GM19238 (cell line): ENCODE measurements around the gene MMAB.

ENCODE experiments used
- DNase-seq: peaks from one replicate; pipeline ENCODE4 v3.0.0; 2011; ENCODE audit warnings: low spot score; ENCODE audit not compliant: insufficient read length

Gene MMAB

DNA sequence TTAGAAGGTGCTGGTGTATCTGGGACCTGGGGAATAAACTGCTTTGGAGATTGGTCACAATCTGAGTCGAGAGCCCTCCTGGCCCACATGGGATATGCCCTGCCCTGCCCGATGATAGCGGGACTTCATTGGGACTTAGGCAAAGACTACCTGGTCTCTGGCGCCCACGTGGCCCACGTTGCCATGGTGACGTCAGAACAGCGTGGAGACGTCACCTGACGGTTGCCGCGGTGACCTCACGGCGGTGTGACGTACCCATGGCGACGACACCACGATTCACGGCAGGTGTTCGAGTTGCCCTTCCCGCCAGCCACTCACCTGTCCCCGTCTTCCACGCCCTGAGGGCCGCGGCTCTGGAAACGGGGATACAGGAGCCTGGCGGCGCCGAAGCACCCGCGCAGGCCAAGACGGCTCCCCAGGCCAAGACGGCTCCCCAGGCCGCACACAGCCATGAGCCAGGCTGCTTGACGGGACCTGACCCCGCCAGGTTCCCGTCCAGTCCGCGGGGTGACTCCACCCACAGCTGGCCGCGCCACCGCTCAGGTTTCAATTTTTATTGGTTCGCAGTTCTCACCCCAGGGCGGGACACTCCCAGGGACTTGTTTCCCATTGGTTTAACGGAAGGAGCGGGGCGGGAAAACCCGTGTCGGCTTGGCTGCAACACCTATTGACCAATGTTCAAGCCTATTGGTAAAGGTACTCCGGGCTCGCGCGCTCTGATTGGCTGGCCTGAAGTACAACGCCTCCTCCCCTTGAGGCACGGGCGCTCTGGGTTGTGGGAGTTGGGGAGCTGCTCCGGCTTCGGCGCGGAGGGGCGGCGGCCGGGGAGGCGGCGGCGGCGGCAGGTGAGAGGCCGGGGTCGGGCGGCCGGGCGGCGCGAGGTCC is at the start of gene MMAB, which contains the start of gene MVK:
TSS of gene MMAB (minus strand) at position 476 of the 885 bp plus-strand sequence. CDS start at position 452, 24 bp downstream.
TSS of gene MVK (plus strand) at position 766 of the 885 bp plus-strand sequence. CDS start 1,029 bp downstream, outside the sequence.
- peak; percentile 99 for DNase-seq

DNA sequence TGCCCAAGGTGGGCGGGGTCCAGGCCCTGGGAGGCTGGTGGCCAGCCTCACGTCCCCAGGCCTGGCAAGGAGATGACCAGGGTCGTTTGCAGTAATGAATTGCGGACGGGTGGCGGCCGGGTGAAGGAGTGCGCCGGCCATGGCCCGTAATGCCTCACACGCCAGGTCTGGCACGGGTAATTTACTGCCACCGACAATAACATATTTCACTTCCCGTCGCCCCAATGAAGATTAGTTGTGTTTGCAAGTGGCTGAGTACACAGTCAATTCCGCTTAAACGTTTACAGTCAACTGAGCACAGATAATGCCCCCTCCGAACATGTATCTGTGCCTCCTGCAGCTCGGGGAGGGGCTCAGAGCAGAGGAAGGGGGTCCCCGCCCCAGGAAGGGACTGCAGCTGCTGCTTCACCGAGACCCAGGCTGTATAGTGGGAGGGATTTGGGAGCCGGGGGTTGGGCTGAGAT is 48.6 kb upstream of the MMAB start:
- DNase-seq, result no peak

DNA sequence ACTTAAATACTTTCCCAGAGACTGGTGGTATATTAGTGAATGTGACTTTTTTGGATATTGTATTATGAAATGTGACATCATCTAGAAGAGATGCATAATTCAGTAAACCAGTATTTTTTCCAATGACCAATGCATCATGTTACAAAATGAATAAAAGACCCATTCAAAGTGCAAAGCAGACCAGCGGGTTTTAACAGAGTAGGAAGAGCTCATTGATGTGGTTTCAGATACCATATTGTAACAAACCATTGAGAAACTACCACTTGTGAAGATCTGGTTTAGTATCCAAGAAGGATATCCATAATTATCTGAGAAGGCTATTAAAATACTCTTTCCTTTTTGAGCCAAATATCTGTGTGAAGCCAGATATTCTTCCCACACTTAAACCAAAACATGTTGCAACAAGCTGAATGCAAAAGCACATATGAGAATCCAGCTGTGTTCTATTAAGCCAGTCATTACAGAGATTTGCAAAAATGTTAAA is 47.9 kb upstream of the MMAB start:
- no peak for DNase-seq

DNA sequence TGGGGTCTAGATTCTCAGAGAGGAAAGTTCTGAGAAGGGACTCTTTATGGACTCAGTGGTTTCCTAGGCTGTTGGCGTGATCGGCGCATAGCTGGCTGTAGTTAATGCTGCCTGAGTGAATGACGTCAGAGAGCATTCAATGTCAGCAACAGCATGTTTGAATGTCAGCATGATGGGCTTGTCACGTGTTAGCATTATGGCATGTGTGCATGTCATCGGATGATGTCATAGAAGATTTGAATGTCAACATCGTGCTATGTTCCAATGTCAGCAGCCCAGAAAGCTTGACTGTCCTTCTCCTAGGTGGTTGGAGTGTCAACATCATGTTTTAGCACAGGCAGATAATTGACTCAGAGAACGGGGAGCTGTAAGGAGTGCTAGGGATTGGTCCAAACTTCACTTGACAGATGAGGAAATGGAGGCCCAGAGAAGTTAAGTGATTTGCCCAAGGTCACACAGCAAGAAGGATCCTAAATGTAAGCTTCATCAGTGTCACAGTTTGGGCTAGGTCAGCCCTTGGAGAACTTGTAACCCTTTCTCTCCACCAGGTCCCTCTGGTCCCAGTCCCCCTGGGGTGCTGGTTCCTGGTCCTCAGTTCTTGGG is 45.8 kb upstream of the MMAB start:
- no peak for DNase-seq

DNA sequence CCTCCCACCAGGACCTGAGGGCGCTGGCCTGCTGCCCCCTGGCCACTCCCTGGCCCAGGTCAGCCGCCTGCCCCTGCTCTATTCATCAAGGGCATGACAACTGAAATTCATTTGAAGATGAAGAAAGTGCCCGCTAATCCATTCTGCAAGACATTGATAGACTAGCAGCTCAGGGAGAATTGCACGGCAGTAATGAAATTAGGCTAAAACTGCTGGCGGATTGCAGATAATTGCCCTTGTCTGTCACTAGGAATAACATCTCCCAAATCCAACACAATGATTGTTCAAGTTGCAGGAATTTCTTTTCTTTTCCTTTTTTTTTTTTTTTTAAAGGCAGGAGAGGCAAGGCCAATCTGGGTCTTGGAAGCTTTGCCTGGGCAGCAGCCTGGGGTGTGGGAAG is 44.8 kb upstream of the MMAB start:
- DNase-seq, result no peak

DNA sequence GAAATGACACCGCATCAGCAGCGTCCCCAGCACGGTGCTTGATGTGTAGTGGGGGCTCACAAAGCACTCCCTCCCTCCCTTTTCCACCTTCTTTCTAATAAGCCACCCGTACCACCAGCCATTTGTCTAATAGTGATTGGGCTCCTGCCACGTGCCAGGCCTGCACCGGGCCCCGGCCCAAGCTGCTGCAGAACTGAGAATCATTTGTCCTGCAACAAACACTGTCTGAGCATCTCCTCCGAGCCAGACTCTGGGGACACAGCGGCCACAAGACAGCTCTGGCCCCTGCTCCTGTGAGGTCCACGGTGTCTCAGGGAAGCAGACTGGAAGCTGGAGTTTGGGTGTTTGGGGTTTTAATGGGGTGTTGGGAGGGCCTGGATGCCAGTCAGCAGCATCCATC is 44.2 kb upstream of the MMAB start:
- DNase-seq, result no peak

DNA sequence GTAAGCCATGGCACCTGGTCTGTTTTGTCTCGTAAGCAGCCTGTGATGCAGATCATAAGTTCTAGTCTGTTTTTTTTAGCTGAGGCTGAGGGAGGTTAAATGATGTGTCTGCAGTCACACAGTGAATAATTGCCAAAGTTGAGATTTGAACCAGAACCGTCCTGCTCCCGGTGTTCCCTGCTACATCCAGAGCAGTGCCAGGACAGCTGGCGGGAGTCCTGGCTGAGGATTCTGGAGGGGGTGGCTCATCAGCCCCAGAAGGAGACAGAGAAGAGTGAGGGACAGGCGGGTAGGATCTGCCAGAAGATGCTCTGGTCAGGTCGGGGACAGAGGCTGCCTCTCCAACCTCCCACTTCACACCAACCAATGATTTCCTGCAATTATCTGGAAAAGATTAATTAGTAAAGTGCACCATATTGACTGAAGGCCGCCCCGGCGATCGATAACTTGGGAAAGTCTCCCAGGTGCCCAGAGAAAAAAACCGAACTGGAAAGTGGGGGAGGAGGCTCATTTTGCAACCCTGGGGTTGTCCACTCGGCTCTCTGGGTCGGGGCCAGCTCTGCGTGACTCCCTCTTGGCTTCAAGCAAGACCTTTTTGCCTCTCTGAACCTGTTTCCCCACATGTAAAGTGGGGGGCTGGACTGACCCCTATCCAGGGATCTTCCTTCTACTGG is 42.4 kb upstream of the MMAB start:
- DNase-seq, result no peak

DNA sequence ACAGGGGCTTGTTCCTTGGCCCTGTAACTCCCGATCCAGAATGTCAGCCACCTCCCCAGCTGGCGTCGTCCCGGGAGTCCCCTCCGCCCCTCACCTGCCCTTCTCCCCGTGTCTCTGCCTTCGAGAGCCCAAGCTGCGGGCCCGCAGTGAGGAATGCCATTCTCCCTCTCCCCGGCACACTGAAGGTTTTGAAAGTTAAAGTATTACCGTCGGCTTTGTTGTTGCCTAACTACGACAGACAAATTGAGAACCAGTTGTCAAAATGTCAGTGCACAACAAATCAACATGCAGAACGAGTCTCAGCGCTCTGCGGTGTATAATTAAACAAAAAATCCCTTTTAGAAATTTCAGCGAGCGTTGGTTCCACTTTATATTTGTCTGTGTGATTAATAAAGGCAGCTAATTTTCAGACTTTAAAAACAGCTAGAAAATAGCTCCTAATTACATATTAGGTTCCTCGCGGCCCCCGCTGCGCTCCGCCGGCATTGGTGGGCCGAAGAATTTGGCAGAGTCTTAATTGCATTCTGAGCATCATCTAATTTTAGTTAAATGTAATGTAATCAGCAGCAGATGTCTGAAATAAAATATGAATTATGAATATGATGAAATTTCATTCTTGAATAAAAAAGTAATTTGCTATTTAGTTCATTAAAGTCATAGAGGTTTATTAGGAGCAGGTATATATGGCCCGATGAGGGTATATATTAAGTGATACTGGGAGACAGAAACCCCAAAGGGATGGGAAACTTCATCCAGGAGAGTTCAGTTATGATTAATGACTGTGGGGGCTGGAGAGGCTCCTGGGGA is 40.5 kb upstream of the MMAB start:
- DNase-seq, result no peak

DNA sequence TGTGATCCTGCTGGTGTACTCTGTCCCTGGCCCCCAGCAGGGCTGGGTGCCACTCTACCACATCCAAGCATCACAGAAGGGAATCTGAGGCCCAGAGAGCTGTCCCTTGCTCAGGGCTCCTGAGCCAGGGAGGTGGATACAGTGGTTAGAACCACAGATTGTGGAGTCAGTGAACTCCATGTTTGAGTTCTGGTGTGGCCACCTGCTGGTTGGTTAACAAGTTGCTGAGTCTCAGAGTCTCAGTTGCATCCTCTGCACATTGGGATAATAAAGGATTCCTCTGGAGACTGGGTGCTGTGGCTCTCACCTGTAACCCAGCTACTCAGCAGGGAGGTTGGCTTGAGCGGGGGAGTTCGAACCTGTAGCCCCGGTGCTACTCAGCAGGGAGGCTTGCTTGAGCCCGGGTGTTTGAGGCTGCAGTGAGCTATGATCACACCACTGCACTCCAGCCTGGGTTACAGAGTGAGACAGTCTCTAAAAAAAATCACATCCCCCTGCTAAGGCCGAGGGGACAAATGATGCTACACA is 39.7 kb upstream of the MMAB start:
- no peak for DNase-seq

DNA sequence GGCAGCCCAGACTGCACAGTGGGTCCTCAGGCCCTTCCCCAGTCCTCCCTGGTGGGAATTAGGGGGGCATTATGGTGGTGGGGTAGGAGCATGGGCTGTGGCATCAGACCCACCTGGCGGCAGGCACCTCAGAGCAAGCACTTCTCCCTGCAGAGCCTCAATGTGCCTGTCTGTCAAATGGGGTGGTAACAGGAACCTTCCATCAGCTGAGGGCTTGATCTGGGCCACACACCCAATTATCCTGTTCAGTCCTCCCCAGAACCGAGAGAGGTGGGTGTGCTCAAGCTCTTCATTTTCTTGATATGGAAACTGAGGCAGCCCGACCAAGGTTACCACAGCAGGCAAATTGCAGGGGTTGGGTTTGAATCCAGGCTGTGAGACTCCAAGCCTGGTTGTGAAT is 38.7 kb upstream of the MMAB start:
- no peak for DNase-seq

DNA sequence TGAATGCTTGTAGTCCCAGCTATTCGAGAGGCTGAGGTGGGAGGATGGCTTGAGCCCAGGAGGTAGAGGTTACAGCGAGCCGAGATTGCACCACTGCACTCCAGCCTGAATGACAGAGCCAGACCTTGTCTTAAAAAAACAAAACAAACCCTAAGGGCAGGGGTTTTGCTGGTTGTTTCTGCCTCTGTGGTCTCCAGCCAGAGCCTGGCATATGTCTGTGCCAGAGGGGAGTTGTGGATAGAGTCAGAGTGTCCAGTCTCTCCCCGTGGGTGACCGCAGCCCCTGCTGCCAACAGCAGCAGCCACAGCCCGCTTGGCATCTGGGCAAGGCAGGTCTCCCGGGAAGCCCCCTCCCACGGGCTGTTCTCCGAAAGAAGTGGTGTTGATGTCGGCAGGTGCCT is 37.9 kb upstream of the MMAB start:
- no peak for DNase-seq

DNA sequence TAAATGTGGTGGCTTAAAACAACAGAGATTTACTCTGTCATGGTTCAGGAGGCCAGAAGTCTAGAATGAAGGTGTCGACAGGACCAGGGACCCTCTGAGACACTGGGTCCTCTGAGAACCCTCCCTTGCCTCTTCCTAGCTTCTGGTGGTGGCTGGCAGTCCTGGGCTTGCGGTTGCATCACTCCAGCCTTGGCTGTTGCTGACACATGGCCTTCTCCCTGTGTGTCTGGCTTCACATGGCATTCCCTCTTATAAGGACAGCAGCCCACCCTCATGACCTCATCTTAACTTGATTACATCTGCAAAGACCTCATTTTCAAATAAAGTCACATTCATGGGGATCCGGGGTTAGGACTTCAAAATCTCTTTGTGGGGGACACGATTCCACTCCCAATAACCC is 37.2 kb upstream of the MMAB start:
- no peak for DNase-seq

DNA sequence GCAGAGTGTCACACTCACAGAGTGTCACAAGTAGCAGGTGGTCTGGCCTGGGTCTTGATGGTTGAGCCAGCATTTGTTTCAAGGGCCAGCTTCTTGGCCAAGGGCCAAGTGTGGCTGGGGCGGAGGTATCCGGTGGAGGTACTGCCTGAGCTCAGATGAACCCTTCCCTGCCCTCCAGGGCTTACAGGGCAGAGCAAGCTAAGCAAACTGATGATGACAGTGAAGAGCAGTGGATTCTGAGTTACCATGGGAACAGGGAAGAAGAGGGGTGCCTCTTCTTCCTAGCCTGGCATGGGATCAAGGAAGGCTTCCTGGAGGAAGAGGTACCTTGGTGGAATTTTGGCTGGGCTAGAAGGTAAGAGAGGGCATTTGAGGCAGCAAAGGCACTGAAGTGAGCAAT is 36.0 kb upstream of the MMAB start:
- DNase-seq, result no peak

DNA sequence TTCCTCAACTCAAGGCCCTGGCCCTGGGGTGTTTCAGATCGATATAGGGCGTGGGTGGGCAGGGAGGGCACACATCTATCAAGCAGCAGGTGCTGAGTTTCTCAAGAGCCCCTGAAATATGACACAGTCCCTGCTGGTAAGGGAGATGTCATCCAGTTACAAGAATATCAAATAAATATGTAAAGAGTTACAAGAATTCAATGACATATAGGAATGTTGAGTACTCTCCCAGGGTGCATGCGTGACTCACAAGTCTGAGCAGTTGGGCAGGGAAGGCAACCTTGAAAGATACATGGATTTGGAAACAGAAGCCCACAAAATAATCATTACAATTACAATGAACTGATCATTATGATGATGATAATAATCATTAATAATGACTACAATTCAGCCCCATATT is 35.5 kb upstream of the MMAB start:
- no peak for DNase-seq

DNA sequence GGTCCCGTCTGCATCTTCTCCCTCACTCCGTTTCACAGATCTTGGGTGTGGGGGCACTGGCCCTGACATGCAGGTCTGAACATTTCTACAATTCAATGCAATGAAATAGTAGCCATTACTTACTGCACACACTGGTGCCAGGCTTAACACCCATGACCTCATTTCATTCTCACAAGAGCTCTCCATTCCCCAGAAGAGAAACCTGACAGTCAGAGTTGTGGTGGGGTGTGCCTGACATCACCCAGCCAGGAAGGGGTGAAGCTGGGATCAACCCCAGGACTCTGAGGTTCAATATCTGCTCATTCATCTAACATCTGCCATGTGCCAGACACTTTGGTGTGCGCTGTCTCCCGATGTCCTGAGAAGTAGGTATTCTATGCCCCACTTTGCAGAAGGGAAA is 35.0 kb upstream of the MMAB start:
- DNase-seq, result no peak

DNA sequence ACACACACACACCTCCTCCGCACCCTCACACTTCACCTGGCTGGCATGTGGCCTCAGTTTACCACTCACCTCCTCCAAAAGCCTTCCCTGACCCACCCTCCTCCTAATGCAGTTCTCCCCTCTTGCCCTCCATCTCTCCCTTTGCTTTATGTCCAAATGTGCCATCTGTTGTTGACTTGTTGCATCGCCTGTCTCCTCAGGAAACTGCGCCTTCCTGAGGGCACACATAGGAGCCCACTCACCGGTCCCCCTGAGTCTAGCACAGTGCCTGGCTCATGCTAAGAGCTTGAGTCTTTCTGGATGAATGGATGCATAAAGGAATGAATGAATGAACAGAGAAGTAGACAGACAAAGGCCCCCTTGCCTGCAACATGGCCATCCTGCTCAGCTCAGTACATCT is 34.3 kb upstream of the MMAB start:
- no peak for DNase-seq

DNA sequence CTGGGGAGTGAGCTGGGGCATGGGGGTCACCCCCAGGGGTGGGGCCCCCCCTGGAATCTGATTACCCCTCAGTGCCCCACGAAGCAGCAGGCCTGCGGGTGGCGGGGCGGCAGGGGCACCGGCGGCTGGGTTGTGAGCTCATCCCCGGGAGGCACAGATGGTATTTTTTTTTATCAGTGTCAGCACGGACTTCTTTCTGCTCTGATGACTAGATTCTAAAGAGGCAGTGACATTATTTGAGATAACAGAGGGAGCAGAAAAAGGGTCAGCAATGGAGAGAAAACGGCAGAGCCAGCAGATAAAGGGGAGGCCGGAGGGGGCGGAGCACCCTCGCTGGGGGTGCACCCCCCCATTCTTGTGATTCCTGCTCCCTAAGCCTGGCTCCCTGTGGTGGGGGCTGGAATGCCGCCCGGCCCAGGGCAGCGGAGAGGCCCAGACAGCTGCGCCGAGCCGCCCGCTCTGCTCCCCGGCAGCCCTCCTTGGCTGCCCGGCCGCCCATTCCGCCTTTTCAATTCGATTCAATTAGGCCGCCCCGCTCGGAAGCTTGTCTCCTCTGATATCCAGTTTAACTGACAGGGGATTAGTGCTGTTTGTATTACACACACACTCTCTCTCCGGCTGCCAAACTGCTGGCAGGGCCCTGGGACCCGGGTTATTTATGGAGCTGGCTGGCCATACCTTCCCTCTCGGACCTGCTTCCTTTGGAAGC is 33.2 kb upstream of the MMAB start:
- DNase-seq, result no peak

DNA sequence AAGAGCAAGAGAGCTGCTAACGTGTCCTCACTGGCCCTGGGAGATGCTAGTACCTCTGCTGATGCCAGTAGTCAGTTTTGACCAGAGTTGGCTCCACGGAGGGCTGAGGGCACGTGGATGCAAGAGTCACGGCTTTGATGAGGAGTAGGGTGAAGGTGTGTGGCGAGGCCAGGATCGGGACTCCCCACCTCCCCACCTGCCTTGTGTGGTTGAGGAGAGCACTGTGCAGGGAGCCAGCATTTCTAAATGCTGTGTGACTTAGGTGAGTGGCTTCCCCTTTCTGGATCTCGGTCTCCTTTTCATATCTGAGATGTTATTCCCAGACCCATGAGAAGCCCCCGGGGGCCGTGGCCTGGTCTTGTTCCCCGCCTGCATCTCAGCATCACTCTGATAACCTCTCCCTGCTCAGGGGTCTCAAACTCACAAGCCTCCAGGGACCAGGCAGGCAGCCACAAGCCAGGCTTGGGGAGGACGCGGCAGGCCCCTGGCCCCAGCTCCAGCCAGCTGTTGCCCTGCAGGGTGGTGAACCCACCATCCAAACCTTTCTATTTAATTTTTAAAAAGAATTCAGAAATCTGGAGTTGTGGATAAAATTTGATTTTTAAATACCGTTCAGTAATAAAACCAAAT is 32.4 kb upstream of the MMAB start:
- no peak for DNase-seq

DNA sequence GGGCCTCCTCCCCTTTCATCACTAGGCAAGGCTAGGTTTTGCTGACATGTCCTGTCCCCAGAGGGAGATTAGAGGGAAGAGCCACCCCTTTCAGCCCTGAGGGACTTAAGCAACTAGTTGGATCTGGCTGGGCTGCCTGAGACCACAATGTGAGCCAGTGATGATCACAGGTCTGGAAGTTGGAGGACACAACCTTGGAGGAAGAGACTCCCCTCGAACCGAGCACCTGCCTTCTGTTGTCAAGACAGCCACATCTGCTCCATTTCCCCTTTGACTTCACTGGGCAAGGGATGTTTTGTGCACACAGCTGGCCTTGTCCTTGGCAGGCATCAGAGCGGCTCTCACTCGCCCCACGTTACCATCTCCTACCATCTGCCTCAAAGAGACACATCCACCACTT is 31.7 kb upstream of the MMAB start:
- DNase-seq, result no peak

DNA sequence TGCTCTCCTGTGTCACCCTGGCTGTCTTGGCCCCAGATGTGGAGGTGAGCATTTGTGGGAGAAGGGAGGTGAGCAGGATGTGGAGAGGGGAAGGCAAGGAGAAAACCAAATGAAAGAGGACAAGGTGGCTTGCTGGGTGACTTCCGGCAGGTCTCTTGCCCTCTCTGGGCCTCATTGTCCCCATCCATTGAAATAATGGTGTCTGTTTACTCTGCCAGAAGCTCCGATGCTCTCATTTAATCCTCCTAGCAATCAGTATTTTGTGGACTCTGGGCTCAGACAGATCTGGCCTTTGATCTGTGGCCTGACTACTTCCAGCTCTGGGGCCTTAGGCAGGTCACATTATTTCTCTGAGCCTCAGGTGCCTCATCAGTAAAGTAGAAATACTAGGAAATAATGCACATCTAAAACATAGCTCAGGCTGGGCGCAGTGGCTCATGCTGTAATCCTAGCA is 30.9 kb upstream of the MMAB start:
- no peak for DNase-seq
